Trophoblast cell (in vitro differentiated cells and primary cell): ENCODE measurements around the gene TNK1.

Experiments used
- DNase-seq, 2 donors: peaks; one replicate each; pipeline ENCODE4 v3.0.0-alpha.2; 2016
- H2AFZ ChIP-seq: 2 replicates; pipeline ENCODE4 v1.6.1; 2013; ENCODE audit warnings: low read length, moderate library complexity, mild to moderate bottlenecking; ENCODE audit not compliant: insufficient read depth, poor library complexity
- H2AK5ac ChIP-seq: 2 replicates; pipeline ENCODE4 v1.6.1; 2013; ENCODE audit warnings: mild to moderate bottlenecking, low read length
- H2BK120ac ChIP-seq: 2 replicates; pipeline ENCODE4 v1.6.1; 2013; ENCODE audit warnings: low read length, mild to moderate bottlenecking, moderate library complexity; ENCODE audit not compliant: insufficient read depth, poor library complexity
- H2BK12ac ChIP-seq: 2 replicates; pipeline ENCODE4 v1.6.1; 2013; ENCODE audit warnings: mild to moderate bottlenecking, low read length, moderate library complexity
- H2BK5ac ChIP-seq: 2 replicates; pipeline ENCODE4 v1.6.1; 2013; ENCODE audit warnings: low read length, low read depth, moderate library complexity, mild to moderate bottlenecking; ENCODE audit not compliant: poor library complexity
- H3K14ac ChIP-seq: 2 replicates; pipeline ENCODE4 v1.6.1; 2013; ENCODE audit warnings: mild to moderate bottlenecking, low read length
- H3K18ac ChIP-seq: 2 replicates; pipeline ENCODE4 v1.6.1; 2013; ENCODE audit warnings: mild to moderate bottlenecking, low read length
- H3K23ac ChIP-seq: 2 replicates; pipeline ENCODE4 v1.6.1; 2013; ENCODE audit warnings: low read length
- H3K27ac ChIP-seq: 2 replicates; pipeline ENCODE4 v1.5.1; 2013; ENCODE audit warnings: low read depth, mild to moderate bottlenecking, inconsistent platforms, low read length, moderate library complexity
- H3K27me3 ChIP-seq: 2 replicates; pipeline ENCODE4 v1.6.1; 2013; ENCODE audit warnings: inconsistent platforms, mild to moderate bottlenecking, low read length, moderate library complexity; ENCODE audit not compliant: insufficient read depth
- H3K36me3 ChIP-seq, 2 experiments: 1 replicate in 1 of 2; 2 replicates in 1 of 2; pipeline ENCODE4 v1.6.1; 2013; ENCODE audit warnings: low read length in 2 of 2, mild to moderate bottlenecking in 2 of 2, moderate library complexity in 1 of 2; ENCODE audit not compliant: insufficient read depth in 2 of 2, control insufficient read depth in 1 of 2
- H3K4ac ChIP-seq: 2 replicates; pipeline ENCODE4 v1.6.1; 2013; ENCODE audit warnings: low read depth, mild to moderate bottlenecking, low read length, moderate library complexity
- H3K4me1 ChIP-seq, 2 experiments: 1 replicate in 1 of 2; 2 replicates in 1 of 2; pipeline ENCODE4 v1.6.1; 2013; ENCODE audit warnings: low read length in 2 of 2, mild to moderate bottlenecking in 2 of 2, moderate library complexity in 1 of 2; ENCODE audit not compliant: insufficient read depth in 2 of 2, control insufficient read depth in 1 of 2
- H3K4me2 ChIP-seq: 2 replicates; pipeline ENCODE4 v1.6.1; 2013; ENCODE audit warnings: inconsistent platforms, mild to moderate bottlenecking, low read length, moderate library complexity
- H3K4me3 ChIP-seq: 2 replicates; pipeline ENCODE4 v1.5.1; 2013; ENCODE audit warnings: mild to moderate bottlenecking, low read depth, low read length, inconsistent platforms
- H3K79me1 ChIP-seq: one replicate; pipeline ENCODE4 v1.6.1; 2013; ENCODE audit warnings: low read length
- H3K79me2 ChIP-seq: 2 replicates; pipeline ENCODE4 v1.6.1; 2013; ENCODE audit warnings: low read length, mild to moderate bottlenecking; ENCODE audit not compliant: control insufficient read depth, insufficient read depth, poor library complexity
- H3K9ac ChIP-seq: 2 replicates; pipeline ENCODE4 v1.6.1; 2013; ENCODE audit warnings: mild to moderate bottlenecking, low read length
- H3K9me3 ChIP-seq: 2 replicates; pipeline ENCODE4 v1.6.1; 2013; ENCODE audit warnings: low read depth, mild to moderate bottlenecking, control low read depth, inconsistent platforms, low read length; ENCODE audit not compliant: insufficient read depth
- H4K12ac ChIP-seq: 2 replicates; pipeline ENCODE4 v1.6.1; 2013; ENCODE audit warnings: low read depth, mild to moderate bottlenecking, low read length, moderate library complexity
- H4K8ac ChIP-seq: 2 replicates; pipeline ENCODE4 v1.6.1; 2013; ENCODE audit warnings: low read depth, mild to moderate bottlenecking, low read length, moderate library complexity
- H4K91ac ChIP-seq: one replicate; pipeline ENCODE4 v1.6.1; 2013; ENCODE audit warnings: low read depth, mild to moderate bottlenecking, low read length, moderate library complexity
- WGBS: extraction: QIAGEN DNeasy Blood & Tissue Kit; methylation state at CpG from one replicate; pipeline ENCODE4 v1.1.7; 2013; ENCODE audit warnings: missing lambda C conversion rate; ENCODE audit not compliant: insufficient read length, insufficient coverage; ENCODE audit errors: extremely low coverage; 5-methylcytosine and 5-hydroxymethylcytosine counted together

TNK1 gene

GRCh38 chr17:7408863-7409262, 28.0 kb downstream of the TNK1 start:
- no peak overlapping the region for H3K23ac ChIP-seq
- H2BK12ac ChIP-seq: no peak overlapping the region
- H4K12ac ChIP-seq: no peak overlapping the region
- no peak overlapping the region for H2BK120ac ChIP-seq
- H3K4me1 ChIP-seq: peaks cover 0 to 7% of the 10 kb centered on the region in 2 experiments
- no peak overlapping the region for H2BK5ac ChIP-seq
- no peak overlapping the region for H2AK5ac ChIP-seq
- H3K4me2 ChIP-seq: no peak overlapping the region
- H3K9ac ChIP-seq: no peak overlapping the region
- H3K27ac ChIP-seq: no peak overlapping the region
- no peak overlapping the region for H3K4ac ChIP-seq
- no peak overlapping the region for H2AFZ ChIP-seq
- no peaks in the 10 kb centered on the region for H3K27me3 ChIP-seq
- H3K79me1 ChIP-seq: peaks cover 7% of the 10 kb centered on the region
- H3K4me3 ChIP-seq: no peak overlapping the region
- H3K14ac ChIP-seq: no peak overlapping the region
- DNase-seq: no peak
- no peaks in the 10 kb centered on the region for H3K9me3 ChIP-seq
- H3K36me3 ChIP-seq: peaks cover 17 to 18% of the 10 kb centered on the region in 2 experiments
- no CpG with 5 or more reads among the region's 6 CpGs for WGBS
- H4K8ac ChIP-seq: no peak overlapping the region
- no peak overlapping the region for H3K18ac ChIP-seq
- peaks cover 3% of the 10 kb centered on the region for H3K79me2 ChIP-seq
- no peak overlapping the region for H4K91ac ChIP-seq

GRCh38 chr17:7409716-7410115, 28.8 kb downstream of the TNK1 start:
- H3K79me1 ChIP-seq: peaks cover 4% of the 10 kb centered on the region
- H3K9me3 ChIP-seq: no peaks in the 10 kb centered on the region
- H3K27ac ChIP-seq: no peak overlapping the region
- H2AFZ ChIP-seq: no peak overlapping the region
- no peak overlapping the region for H3K4me2 ChIP-seq
- DNase-seq: no peak
- no peak overlapping the region for H2AK5ac ChIP-seq
- no peak overlapping the region for H2BK120ac ChIP-seq
- no peak overlapping the region for H4K8ac ChIP-seq
- H2BK5ac ChIP-seq: no peak overlapping the region
- H3K79me2 ChIP-seq: peaks cover 2% of the 10 kb centered on the region
- H3K14ac ChIP-seq: no peak overlapping the region
- no peak overlapping the region for H4K91ac ChIP-seq
- peaks cover 0 to 7% of the 10 kb centered on the region in 2 experiments for H3K4me1 ChIP-seq
- H3K23ac ChIP-seq: no peak overlapping the region
- no peak overlapping the region for H2BK12ac ChIP-seq
- H3K9ac ChIP-seq: no peak overlapping the region
- no peak overlapping the region for H3K4me3 ChIP-seq
- H3K36me3 ChIP-seq: peaks cover 18 to 23% of the 10 kb centered on the region in 2 experiments
- no peak overlapping the region for H4K12ac ChIP-seq
- no peak overlapping the region for H3K4ac ChIP-seq
- WGBS: no CpG with 5 or more reads among the region's 6 CpGs
- H3K27me3 ChIP-seq: no peaks in the 10 kb centered on the region
- H3K18ac ChIP-seq: no peak overlapping the region

GRCh38 chr17:7410634-7411426, 29.9 kb downstream of the TNK1 start:
- H3K18ac ChIP-seq: no peak overlapping the region
- WGBS: no CpG with 5 or more reads among the region's 25 CpGs
- no peak overlapping the region for H2BK5ac ChIP-seq
- no peak overlapping the region for H3K14ac ChIP-seq
- no peak overlapping the region for H3K4ac ChIP-seq
- H2AK5ac ChIP-seq: no peak overlapping the region
- no peak overlapping the region for H3K27ac ChIP-seq
- H2BK120ac ChIP-seq: no peak overlapping the region
- no peak overlapping the region for H2BK12ac ChIP-seq
- H3K79me2 ChIP-seq: no peaks in the 10 kb centered on the region
- H3K23ac ChIP-seq: no peak overlapping the region
- H3K9ac ChIP-seq: no peak overlapping the region
- no peak overlapping the region for H3K4me2 ChIP-seq
- H4K8ac ChIP-seq: no peak overlapping the region
- H4K91ac ChIP-seq: no peak overlapping the region
- no peaks in the 10 kb centered on the region for H3K79me1 ChIP-seq
- H3K9me3 ChIP-seq: no peaks in the 10 kb centered on the region
- H3K4me3 ChIP-seq: no peak overlapping the region
- H2AFZ ChIP-seq: no peak overlapping the region
- no peak overlapping the region for H4K12ac ChIP-seq
- no peaks in the 10 kb centered on the region for H3K4me1 ChIP-seq
- DNase-seq: no peak
- H3K36me3 ChIP-seq: peaks cover 26 to 34% of the 10 kb centered on the region in 2 experiments
- H3K27me3 ChIP-seq: no peaks in the 10 kb centered on the region

- WGBS: no CpG with 5 or more reads among the region's 8 CpGs
- H3K9ac ChIP-seq: no peak overlapping the region
Observed at GRCh38 chr17:7411427-7411750, 30.5 kb downstream of the TNK1 start.

More at GRCh38 chr17:7411427-7411750, 30.5 kb downstream of the TNK1 start:
- no peak overlapping the region for H4K8ac ChIP-seq
- H3K4me1 ChIP-seq: no peaks in the 10 kb centered on the region
- H3K79me1 ChIP-seq: no peaks in the 10 kb centered on the region
- no peak overlapping the region for H2AK5ac ChIP-seq
- H3K36me3 ChIP-seq: peaks cover 28 to 34% of the 10 kb centered on the region in 2 experiments
- no peak overlapping the region for H3K23ac ChIP-seq
- no peak overlapping the region for H2BK120ac ChIP-seq
- no peak overlapping the region for H2BK12ac ChIP-seq
- H3K4ac ChIP-seq: no peak overlapping the region
- no peak overlapping the region for H3K4me3 ChIP-seq
- H3K27ac ChIP-seq: no peak overlapping the region
- no peak overlapping the region for H3K18ac ChIP-seq
- H2BK5ac ChIP-seq: no peak overlapping the region
- no peaks in the 10 kb centered on the region for H3K79me2 ChIP-seq
- H4K91ac ChIP-seq: no peak overlapping the region
- H3K14ac ChIP-seq: no peak overlapping the region
- no peak for DNase-seq
- no peaks in the 10 kb centered on the region for H3K27me3 ChIP-seq
- no peaks in the 10 kb centered on the region for H3K9me3 ChIP-seq
- H2AFZ ChIP-seq: no peak overlapping the region
- no peak overlapping the region for H3K4me2 ChIP-seq
- H4K12ac ChIP-seq: no peak overlapping the region
